Measurements from ENCODE around the gene CSF2.

DNA sequence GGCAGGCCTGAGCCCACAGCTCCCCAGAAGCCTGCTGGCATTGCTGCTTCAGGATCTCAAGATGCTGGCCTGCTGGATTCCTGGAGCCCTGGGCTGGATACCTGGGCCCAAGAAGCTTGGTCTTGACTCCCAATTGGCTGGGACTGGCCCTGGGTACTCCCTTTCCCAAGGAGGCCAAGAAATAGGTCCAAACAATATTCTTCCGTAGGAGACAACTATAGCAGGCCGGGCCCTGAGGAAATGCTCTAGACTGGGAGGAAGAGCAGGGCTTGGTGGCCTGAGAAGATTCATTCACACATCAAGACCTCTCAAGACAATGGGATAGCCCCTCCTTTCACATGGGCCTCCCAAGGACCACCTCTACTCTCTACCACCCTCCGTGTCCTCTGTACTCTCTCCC is 7.9 kb downstream of the CSF2 start:
- TF ChIP-seq, protein P1, sequence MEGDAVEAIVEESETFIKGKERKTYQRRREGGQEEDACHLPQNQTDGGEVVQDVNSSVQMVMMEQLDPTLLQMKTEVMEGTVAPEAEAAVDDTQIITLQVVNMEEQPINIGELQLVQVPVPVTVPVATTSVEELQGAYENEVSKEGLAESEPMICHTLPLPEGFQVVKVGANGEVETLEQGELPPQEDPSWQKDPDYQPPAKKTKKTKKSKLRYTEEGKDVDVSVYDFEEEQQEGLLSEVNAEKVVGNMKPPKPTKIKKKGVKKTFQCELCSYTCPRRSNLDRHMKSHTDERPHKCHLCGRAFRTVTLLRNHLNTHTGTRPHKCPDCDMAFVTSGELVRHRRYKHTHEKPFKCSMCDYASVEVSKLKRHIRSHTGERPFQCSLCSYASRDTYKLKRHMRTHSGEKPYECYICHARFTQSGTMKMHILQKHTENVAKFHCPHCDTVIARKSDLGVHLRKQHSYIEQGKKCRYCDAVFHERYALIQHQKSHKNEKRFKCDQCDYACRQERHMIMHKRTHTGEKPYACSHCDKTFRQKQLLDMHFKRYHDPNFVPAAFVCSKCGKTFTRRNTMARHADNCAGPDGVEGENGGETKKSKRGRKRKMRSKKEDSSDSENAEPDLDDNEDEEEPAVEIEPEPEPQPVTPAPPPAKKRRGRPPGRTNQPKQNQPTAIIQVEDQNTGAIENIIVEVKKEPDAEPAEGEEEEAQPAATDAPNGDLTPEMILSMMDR (conservative IDR thresholded peaks at IDR 0.05; ENCODE audit: low read length) = no peak
- TF ChIP-seq EZH2phosphoT487 (IDR thresholded peaks at IDR 0.05; ENCODE audit: borderline replicate concordance) = no peak
